LNCaP clone FGC (cell line): ENCODE data around the gene MSH5.

ENCODE experiments used
- DNase-seq: peaks from one replicate; pipeline ENCODE4 v3.0.0-alpha.2; 2011; ENCODE audit warnings: low read depth
- H3K4me3 ChIP-seq: 2 replicates; pipeline ENCODE4 v1.5.1; 2011; ENCODE audit warnings: mild to moderate bottlenecking, low read depth, low read length, control low read depth
- CTCF ChIP-seq: IDR thresholded peaks from 2 replicates; pipeline ENCODE4 v1.5.1; 2012; ENCODE audit warnings: mild to moderate bottlenecking; ENCODE audit not compliant: control insufficient read depth, insufficient read depth; ENCODE audit errors: extremely low read depth

Gene MSH5

GRCh38 chr6:31693535-31693934 is 46.3 kb upstream of the MSH5 start:
- H3K4me3 ChIP-seq, result no peak overlapping the region
- no peak for TF ChIP-seq CTCF
- DNase-seq, result no peak

- no peak overlapping the region for H3K4me3 ChIP-seq
- TF ChIP-seq CTCF, result no peak
- DNase-seq, result no peak
Observed at GRCh38 chr6:31697555-31697954, 42.2 kb upstream of the MSH5 start.

GRCh38 chr6:31700740-31701401 is 38.9 kb upstream of the MSH5 start:
- no peak overlapping the region for H3K4me3 ChIP-seq
- TF ChIP-seq CTCF, result no peak
- no peak for DNase-seq

- no peak for DNase-seq
- peak overlapping the region; percentile 92 for H3K4me3 ChIP-seq
- TF ChIP-seq CTCF, result no peak
Observed at GRCh38 chr6:31701666-31702404, 38.0 kb upstream of the MSH5 start.

GRCh38 chr6:31702405-31702818 is 37.4 kb upstream of the MSH5 start:
- no peak for DNase-seq
- H3K4me3 ChIP-seq, result peak overlapping the region; percentile 92
- TF ChIP-seq CTCF, result no peak

GRCh38 chr6:31702819-31703716 is 36.7 kb upstream of the MSH5 start, which contains the start of gene ABHD16A:
TSS of gene ABHD16A (minus strand) at chr6:31703324. CDS start at chr6:31703281, 43 bp downstream.
- H3K4me3 ChIP-seq, result peak within 1 kb of the TSS; percentile 92
- TF ChIP-seq CTCF, result no peak
- DNase-seq, result peak; percentile 90
